Chondrocyte (in vitro differentiated cells): ENCODE data around the gene RPEL1. TPM values are rescaled to one million over a fixed set of nuclear protein-coding genes. Genes with fewer than 3 reads are reported as not detected.
A peak's percentile ranks its signal among the peaks of the same experiment; 100 is the strongest.

Experiments used
- DNase-seq: peaks from one replicate; pipeline ENCODE4 v3.0.0; 2021; ENCODE audit warnings: mixed read lengths, low spot score
- H3K27ac Mint-ChIP-seq: one replicate; pipeline ENCODE4 v1.8.0; 2021; ENCODE audit warnings: mild to moderate bottlenecking, moderate library complexity, mixed read lengths; ENCODE audit not compliant: unreplicated experiment
- H3K27me3 Mint-ChIP-seq: 2 replicates; pipeline ENCODE4 v1.8.0; 2021; ENCODE audit warnings: low read depth, mixed read lengths
- H3K36me3 Mint-ChIP-seq: 2 replicates; pipeline ENCODE4 v1.8.0; 2021; ENCODE audit warnings: low read depth, mixed read lengths
- H3K4me1 Mint-ChIP-seq: 2 replicates; pipeline ENCODE4 v1.8.0; 2021; ENCODE audit warnings: low read depth, mild to moderate bottlenecking, mixed read lengths
- H3K4me3 Mint-ChIP-seq: one replicate; pipeline ENCODE4 v1.8.0; 2021; ENCODE audit warnings: mild to moderate bottlenecking, moderate library complexity, mixed read lengths; ENCODE audit not compliant: unreplicated experiment
- H3K9me3 Mint-ChIP-seq: 2 replicates; pipeline ENCODE4 v1.8.0; 2021; ENCODE audit warnings: low read depth, mixed read lengths
- CTCF ChIP-seq: fragments of 200-600 bp; sonication (generic); IDR thresholded peaks from 2 replicates; pipeline ENCODE4 v1.5.0; 2021; ENCODE audit warnings: antibody characterized with exemption, mild to moderate bottlenecking, moderate library complexity
- total RNA-seq: library from RNA; stranded (reverse); gene quantifications from 3 replicates; pipeline ENCODE4 v1.2.1, GENCODE V29; 2021

RPEL1 gene
- total RNA-seq, 1 donor from 2014 or later = not detected

- peaks cover 15% of the 10 kb centered on the region for H3K36me3 Mint-ChIP-seq
- no peak for DNase-seq
- H3K9me3 Mint-ChIP-seq = no peaks in the 10 kb centered on the region
Measured at GRCh38 chr10:103284170-103284569, 38.5 kb downstream of the RPEL1 start.

GRCh38 chr10:103287992-103288391 is 42.3 kb downstream of the RPEL1 start:
- DNase-seq = no peak
- Mint-ChIP-seq H3K4me1 (no peaks in the 10 kb centered on the region), H3K36me3 (peaks cover 22% of the 10 kb centered on the region), H3K27ac (no peak overlapping the region), H3K27me3 (peaks cover 4% of the 10 kb centered on the region), H3K4me3 (no peak overlapping the region), H3K9me3 (no peaks in the 10 kb centered on the region)
- TF ChIP-seq CTCF = no peak

More at GRCh38 chr10:103284170-103284569, 38.5 kb downstream of the RPEL1 start:
- Mint-ChIP-seq H3K4me1 (peaks cover 8% of the 10 kb centered on the region), H3K27me3 (peaks cover 6% of the 10 kb centered on the region), H3K27ac (no peak overlapping the region), H3K4me3 (no peak overlapping the region)
- no peak for TF ChIP-seq CTCF

- Mint-ChIP-seq H3K9me3 (no peaks in the 10 kb centered on the region), H3K27ac (no peak overlapping the region), H3K4me3 (no peak overlapping the region), H3K36me3 (peaks cover 20% of the 10 kb centered on the region), H3K27me3 (peaks cover 2% of the 10 kb centered on the region), H3K4me1 (peaks cover 16% of the 10 kb centered on the region)
- no peak for TF ChIP-seq CTCF
- no peak for DNase-seq
Measured at GRCh38 chr10:103291588-103291987, 45.9 kb downstream of the RPEL1 start.

- H3K9me3 Mint-ChIP-seq = no peaks in the 10 kb centered on the region
- no peak for DNase-seq
- H3K4me3 Mint-ChIP-seq = no peak overlapping the region
- peak overlapping the region; percentile 5 for H3K27ac Mint-ChIP-seq
- peaks cover 16% of the 10 kb centered on the region for H3K4me1 Mint-ChIP-seq
- H3K27me3 Mint-ChIP-seq = no peaks in the 10 kb centered on the region
- TF ChIP-seq CTCF = no peak
- no peaks in the 10 kb centered on the region for H3K36me3 Mint-ChIP-seq
Measured at GRCh38 chr10:103295374-103296015, 49.8 kb downstream of the RPEL1 start.

Other genes with a start within 250 kb of the RPEL1 start
- gene NT5C2, start 52.6 kb upstream of the RPEL1 start, total RNA-seq = 73.5 to 81.0 TPM (median 78.7 TPM) in 3 replicates
- 10.4 to 31.1 TPM (median 30.1 TPM) in 3 replicates for gene INA, start 31.3 kb downstream of the RPEL1 start, total RNA-seq
- 9.9 to 12.2 TPM (median 11.4 TPM) in 3 replicates for gene PCGF6, start 105.3 kb downstream of the RPEL1 start, total RNA-seq
- gene TAF5, start 122.1 kb downstream of the RPEL1 start, total RNA-seq = 3.1 to 3.9 TPM (median 3.3 TPM) in 3 replicates
- 297 to 326 TPM (median 299 TPM) in 3 replicates for gene ATP5MK, start 150.6 kb downstream of the RPEL1 start, total RNA-seq
- gene PDCD11, start 150.7 kb downstream of the RPEL1 start, total RNA-seq = 24.7 to 33.0 TPM (median 27.9 TPM) in 3 replicates
- gene CALHM2, start 206.5 kb downstream of the RPEL1 start, total RNA-seq = 1.3 to 10.9 TPM (median 9.9 TPM) in 3 replicates
- gene CALHM1, start 213.0 kb downstream of the RPEL1 start, total RNA-seq = not detected in 3 replicates
- not detected in 3 replicates for gene CALHM3, start 233.4 kb downstream of the RPEL1 start, total RNA-seq
- gene NEURL1, start 247.8 kb downstream of the RPEL1 start, total RNA-seq = 0.05 TPM in 1 of 3 replicates, not detected in the others